ENCODE results near the gene TBATA.

TBATA gene

DNA sequence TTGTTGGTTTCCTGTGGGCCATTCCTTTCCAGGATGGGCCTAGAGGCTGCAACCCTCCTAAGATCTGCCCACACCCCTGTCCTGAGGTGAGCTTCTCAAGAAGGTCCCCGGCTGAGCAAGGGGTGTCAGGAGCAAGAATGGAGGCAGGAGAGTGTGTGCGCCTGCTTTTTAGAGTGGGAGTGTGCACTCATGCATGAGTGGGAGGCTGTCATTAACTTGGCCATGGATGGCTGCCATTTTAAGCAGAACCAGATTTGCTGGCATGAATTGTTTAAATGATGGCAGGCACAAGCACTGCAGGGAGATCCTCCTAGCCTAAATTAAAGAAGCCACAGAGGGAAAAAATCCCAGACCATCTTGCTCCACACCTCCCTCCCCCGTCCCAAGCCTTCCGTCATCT lies 27.6 kb upstream of the TBATA start:
- H3K4me3 ChIP-seq (ENCODE audit: low read depth, low read length) = no peak overlapping the region
- DNase-seq (ENCODE audit: low read depth) = no peak
- TF ChIP-seq, protein P1, sequence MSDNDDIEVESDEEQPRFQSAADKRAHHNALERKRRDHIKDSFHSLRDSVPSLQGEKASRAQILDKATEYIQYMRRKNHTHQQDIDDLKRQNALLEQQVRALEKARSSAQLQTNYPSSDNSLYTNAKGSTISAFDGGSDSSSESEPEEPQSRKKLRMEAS (IDR thresholded peaks at IDR 0.05; ENCODE audit: low read depth, low read length) = no peak
- TF ChIP-seq, protein P2, sequence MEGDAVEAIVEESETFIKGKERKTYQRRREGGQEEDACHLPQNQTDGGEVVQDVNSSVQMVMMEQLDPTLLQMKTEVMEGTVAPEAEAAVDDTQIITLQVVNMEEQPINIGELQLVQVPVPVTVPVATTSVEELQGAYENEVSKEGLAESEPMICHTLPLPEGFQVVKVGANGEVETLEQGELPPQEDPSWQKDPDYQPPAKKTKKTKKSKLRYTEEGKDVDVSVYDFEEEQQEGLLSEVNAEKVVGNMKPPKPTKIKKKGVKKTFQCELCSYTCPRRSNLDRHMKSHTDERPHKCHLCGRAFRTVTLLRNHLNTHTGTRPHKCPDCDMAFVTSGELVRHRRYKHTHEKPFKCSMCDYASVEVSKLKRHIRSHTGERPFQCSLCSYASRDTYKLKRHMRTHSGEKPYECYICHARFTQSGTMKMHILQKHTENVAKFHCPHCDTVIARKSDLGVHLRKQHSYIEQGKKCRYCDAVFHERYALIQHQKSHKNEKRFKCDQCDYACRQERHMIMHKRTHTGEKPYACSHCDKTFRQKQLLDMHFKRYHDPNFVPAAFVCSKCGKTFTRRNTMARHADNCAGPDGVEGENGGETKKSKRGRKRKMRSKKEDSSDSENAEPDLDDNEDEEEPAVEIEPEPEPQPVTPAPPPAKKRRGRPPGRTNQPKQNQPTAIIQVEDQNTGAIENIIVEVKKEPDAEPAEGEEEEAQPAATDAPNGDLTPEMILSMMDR (IDR thresholded peaks at IDR 0.05; ENCODE audit: low read depth, low read length) = no peak
- TF ChIP-seq MYC (IDR thresholded peaks at IDR 0.05; ENCODE audit: low read depth, low read length) (no peak), POLR2A (IDR thresholded peaks at IDR 0.05; ENCODE audit: extremely low read depth, insufficient read length) (no peak)

DNA sequence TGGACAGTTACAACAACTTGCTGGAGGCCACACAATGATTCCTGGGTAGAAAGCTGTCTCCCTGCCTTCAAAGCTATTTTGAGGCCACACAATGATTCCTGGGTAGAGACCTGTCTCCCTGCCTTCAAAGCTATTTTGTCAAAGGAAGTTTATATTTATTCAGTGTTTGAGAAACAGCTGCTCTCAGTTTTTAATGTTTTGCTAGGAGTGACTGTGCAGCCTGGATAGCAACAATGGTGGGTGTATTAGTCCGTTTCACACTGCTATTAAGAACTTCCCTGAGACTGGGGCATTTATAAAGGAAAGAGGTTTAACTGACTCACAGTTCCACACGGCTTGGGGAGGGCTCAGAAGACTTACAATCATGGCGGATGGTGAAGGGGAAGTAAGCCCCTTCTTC lies 26.7 kb upstream of the TBATA start:
- TF ChIP-seq MYC (IDR thresholded peaks at IDR 0.05; ENCODE audit: low read depth, low read length) (no peak), POLR2A (IDR thresholded peaks at IDR 0.05; ENCODE audit: extremely low read depth, insufficient read length) (no peak)
- TF ChIP-seq, protein P1 (IDR thresholded peaks at IDR 0.05; ENCODE audit: low read depth, low read length) = no peak
- TF ChIP-seq, protein P2 (IDR thresholded peaks at IDR 0.05; ENCODE audit: low read depth, low read length) = no peak
- DNase-seq (ENCODE audit: low read depth) = no peak
- H3K4me3 ChIP-seq (ENCODE audit: low read depth, low read length) = no peak overlapping the region

DNA sequence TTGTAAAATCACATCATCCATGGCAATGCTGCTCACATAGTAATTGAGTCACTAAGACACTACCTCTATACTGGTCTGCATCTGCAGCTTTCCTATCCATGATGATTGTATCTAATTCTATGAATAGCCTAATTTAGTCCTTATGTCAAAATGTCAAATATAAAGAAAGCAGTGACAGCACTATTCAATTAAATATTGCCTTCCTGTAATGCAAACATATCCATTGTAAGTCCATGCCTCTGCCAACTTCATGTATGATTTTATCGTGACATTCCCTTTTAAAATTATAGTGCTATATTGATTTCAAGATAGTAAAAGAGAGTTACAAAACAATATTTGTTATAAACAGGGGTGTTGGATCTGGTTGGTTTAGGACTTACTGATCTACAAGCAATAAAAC lies 25.8 kb upstream of the TBATA start:
- no peak overlapping the region for H3K4me3 ChIP-seq (ENCODE audit: low read depth, low read length)
- TF ChIP-seq, protein P1 (IDR thresholded peaks at IDR 0.05; ENCODE audit: low read depth, low read length) = no peak
- TF ChIP-seq, protein P2 (IDR thresholded peaks at IDR 0.05; ENCODE audit: low read depth, low read length) = no peak
- TF ChIP-seq POLR2A (IDR thresholded peaks at IDR 0.05; ENCODE audit: extremely low read depth, insufficient read length) (no peak), MYC (IDR thresholded peaks at IDR 0.05; ENCODE audit: low read depth, low read length) (no peak)
- DNase-seq (ENCODE audit: low read depth) = no peak

DNA sequence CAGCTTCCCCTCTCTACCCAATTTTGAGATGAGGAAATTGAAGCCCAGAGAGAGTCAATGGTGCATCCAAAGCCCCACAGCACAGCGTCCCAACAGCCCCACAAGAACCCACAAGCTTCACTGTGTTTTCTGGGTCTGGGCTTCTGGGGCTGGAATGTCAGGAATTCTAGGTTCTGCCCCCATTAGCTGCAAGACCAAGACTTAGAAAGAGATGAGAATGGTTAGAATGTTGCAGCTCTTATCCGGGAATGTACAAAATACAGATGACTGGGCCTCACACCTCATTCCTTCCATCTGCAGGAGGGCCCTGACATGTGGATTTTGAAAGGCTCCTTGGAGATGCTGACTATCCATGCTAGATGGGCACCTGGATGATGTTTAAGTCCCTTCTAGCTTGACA lies 24.5 kb upstream of the TBATA start:
- no peak for DNase-seq (ENCODE audit: low read depth)
- no peak overlapping the region for H3K4me3 ChIP-seq (ENCODE audit: low read depth, low read length)
- TF ChIP-seq POLR2A (IDR thresholded peaks at IDR 0.05; ENCODE audit: extremely low read depth, insufficient read length) (no peak), MYC (IDR thresholded peaks at IDR 0.05; ENCODE audit: low read depth, low read length) (no peak)
- TF ChIP-seq, protein P2 (IDR thresholded peaks at IDR 0.05; ENCODE audit: low read depth, low read length) = no peak
- TF ChIP-seq, protein P1 (IDR thresholded peaks at IDR 0.05; ENCODE audit: low read depth, low read length) = no peak

DNA sequence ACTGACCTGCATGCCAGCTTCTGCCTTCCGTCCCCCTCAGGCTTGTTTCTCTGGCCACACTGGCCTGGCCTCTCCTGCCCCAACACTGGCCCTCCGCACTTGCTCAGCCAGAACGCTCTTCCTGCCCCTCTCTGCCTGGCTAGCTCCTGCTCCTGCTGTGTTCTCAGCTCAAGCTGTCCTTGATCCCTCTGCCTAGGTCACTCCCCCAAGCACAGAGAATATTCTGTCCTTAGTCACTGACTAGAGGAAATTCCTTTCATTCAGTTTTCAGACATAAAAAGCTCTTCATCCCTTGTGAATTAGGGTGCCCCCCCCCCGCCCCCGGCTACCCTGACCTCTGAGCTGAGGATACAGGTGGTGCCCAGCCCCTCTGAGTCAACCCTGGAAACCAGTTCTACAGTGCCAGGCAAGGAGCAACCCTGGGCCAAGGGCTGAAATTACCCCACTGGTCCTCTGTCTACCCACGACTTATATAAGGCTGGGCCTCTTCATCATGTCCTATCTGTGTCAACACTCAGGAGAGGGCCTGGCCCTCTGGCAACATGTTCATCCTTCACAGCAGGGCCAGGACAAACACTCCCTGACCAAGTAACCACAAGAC lies 23.9 kb upstream of the TBATA start:
- TF ChIP-seq, protein P1 (IDR thresholded peaks at IDR 0.05; ENCODE audit: low read depth, low read length) = no peak
- TF ChIP-seq POLR2A (IDR thresholded peaks at IDR 0.05; ENCODE audit: extremely low read depth, insufficient read length) (no peak), MYC (IDR thresholded peaks at IDR 0.05; ENCODE audit: low read depth, low read length) (no peak)
- TF ChIP-seq, protein P2 (IDR thresholded peaks at IDR 0.05; ENCODE audit: low read depth, low read length) = no peak
- DNase-seq (ENCODE audit: low read depth) = no peak
- no peak overlapping the region for H3K4me3 ChIP-seq (ENCODE audit: low read depth, low read length)
